Transverse colon (tissue), 4 donors: ENCODE results near the gene AQP12B.

Source experiments
- EP300 ChIP-seq: sonication (generic); formaldehyde crosslinking; IDR thresholded peaks from one replicate; pipeline ENCODE4 v1.6.1; 2017; ENCODE audit warnings: antibody characterized with exemption, low read depth
- POLR2A ChIP-seq: fragments of 450-650 bp; IDR thresholded peaks from one replicate; pipeline ENCODE4 v1.6.1; 2016; ENCODE audit warnings: antibody characterized with exemption, mild to moderate bottlenecking, moderate library complexity
- POLR2AphosphoS5 ChIP-seq, 3 donors: sonication (generic); formaldehyde crosslinking; IDR thresholded peaks; one replicate each; pipeline ENCODE4 v1.6.1; 2016; ENCODE audit warnings: antibody characterized with exemption in 3 of 3
- TF ChIP-seq, protein P1 (sequence below), 5 experiments: fragments of 200-600 bp in 3 of 5; fragments of 450-650 bp in 2 of 5; sonication (generic) in 3 of 5; IDR thresholded peaks; 1 replicate in 2 of 5; 2 replicates in 3 of 5; pipeline ENCODE4 v1.5.1; 2016 to 2017; ENCODE audit warnings: antibody characterized with exemption in 5 of 5, inconsistent platforms in 3 of 5, mild to moderate bottlenecking in 2 of 5, moderate library complexity in 1 of 5

DNA sequence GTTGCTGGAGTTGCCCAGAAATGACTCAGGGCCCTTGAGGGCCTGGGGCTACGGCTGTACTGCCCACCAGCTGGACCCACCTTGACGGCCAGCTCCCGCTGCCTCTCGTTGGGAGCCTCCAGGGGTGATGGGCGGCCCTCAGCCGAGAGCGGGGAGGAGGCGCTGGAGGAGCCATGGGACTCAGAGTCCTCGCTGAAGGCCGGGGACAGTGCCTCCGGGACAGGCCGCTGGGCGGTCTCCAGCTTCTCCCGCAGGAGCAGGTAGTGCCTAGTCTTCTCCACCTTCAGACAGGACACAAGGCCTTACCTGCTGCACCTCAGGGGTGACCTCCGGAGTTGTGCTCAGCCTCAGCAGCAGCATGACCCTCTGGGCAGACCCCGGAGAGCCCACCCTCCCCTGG lies 39.7 kb upstream of the AQP12B start:
- TF ChIP-seq EP300: no peak
- TF ChIP-seq, protein P1, sequence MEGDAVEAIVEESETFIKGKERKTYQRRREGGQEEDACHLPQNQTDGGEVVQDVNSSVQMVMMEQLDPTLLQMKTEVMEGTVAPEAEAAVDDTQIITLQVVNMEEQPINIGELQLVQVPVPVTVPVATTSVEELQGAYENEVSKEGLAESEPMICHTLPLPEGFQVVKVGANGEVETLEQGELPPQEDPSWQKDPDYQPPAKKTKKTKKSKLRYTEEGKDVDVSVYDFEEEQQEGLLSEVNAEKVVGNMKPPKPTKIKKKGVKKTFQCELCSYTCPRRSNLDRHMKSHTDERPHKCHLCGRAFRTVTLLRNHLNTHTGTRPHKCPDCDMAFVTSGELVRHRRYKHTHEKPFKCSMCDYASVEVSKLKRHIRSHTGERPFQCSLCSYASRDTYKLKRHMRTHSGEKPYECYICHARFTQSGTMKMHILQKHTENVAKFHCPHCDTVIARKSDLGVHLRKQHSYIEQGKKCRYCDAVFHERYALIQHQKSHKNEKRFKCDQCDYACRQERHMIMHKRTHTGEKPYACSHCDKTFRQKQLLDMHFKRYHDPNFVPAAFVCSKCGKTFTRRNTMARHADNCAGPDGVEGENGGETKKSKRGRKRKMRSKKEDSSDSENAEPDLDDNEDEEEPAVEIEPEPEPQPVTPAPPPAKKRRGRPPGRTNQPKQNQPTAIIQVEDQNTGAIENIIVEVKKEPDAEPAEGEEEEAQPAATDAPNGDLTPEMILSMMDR (IDR thresholded peaks at IDR 0.05): no peak
- no peak for TF ChIP-seq POLR2AphosphoS5 (IDR thresholded peaks at IDR 0.05)
- no peak for TF ChIP-seq POLR2A
